Stimulated activated CD8-positive, alpha-beta memory T cell treated with anti-CD3 and anti-CD28 coated beads, Interleukin-7, amount 100 ng/mL, for 1 hour (primary cell): ENCODE measurements around the gene CACNA2D4.
A peak's percentile ranks its signal among the peaks of the same experiment; 100 is the strongest.

Experiments
- DNase-seq, 2 donors: peaks; one replicate each; pipeline ENCODE4 v3.0.0-alpha.2; 2020; ENCODE audit warnings: low read depth in 2 of 2

The CACNA2D4 gene

GRCh38 chr12:1815814-1816729 is 102.4 kb downstream of the CACNA2D4 start:
- DNase-seq, result no peak

GRCh38 chr12:1815108-1815507 is 103.3 kb downstream of the CACNA2D4 start:
- no peak for DNase-seq

GRCh38 chr12:1814266-1814665 is 104.2 kb downstream of the CACNA2D4 start:
- DNase-seq, result no peak

- no peak for DNase-seq
These were observed 105.7 kb downstream of the CACNA2D4 start for GRCh38 chr12:1812650-1813302.

GRCh38 chr12:1811948-1812291 is 106.5 kb downstream of the CACNA2D4 start:
- no peak for DNase-seq

GRCh38 chr12:1811281-1811947 is 107.0 kb downstream of the CACNA2D4 start:
- DNase-seq, result peak in 1 of 2 donors; percentile 27

- DNase-seq, result no peak
These were observed 107.5 kb downstream of the CACNA2D4 start for GRCh38 chr12:1810931-1811280.

GRCh38 chr12:1810201-1810930 is 108.1 kb downstream of the CACNA2D4 start:
- DNase-seq, result no peak

GRCh38 chr12:1809591-1810190 is 108.8 kb downstream of the CACNA2D4 start:
- no peak for DNase-seq

- DNase-seq, result no peak
These were observed 109.5 kb downstream of the CACNA2D4 start for GRCh38 chr12:1808798-1809480.

- no peak for DNase-seq
These were observed 110.2 kb downstream of the CACNA2D4 start for GRCh38 chr12:1808036-1808797.

- DNase-seq, result no peak
These were observed 111.2 kb downstream of the CACNA2D4 start for GRCh38 chr12:1807087-1807860.

- no peak for DNase-seq
These were observed 112.0 kb downstream of the CACNA2D4 start for GRCh38 chr12:1806301-1807086.

- no peak for DNase-seq
These were observed 112.9 kb downstream of the CACNA2D4 start for GRCh38 chr12:1805441-1806081.

GRCh38 chr12:1804545-1805332 is 113.7 kb downstream of the CACNA2D4 start:
- peak; percentile 66 to 67 for DNase-seq

- no peak for DNase-seq
These were observed 114.7 kb downstream of the CACNA2D4 start for GRCh38 chr12:1803736-1804135.

GRCh38 chr12:1801303-1801975 is 117.0 kb downstream of the CACNA2D4 start:
- no peak for DNase-seq
